ENCODE data around the gene EPHB1. TPM values are rescaled to one million over a fixed set of nuclear protein-coding genes. Genes with fewer than 3 reads are reported as not detected.

EPHB1 gene
- total and polyA plus RNA-seq, 4 donors: 0.23 to 1.7 (median 0.52) TPM

- Histone ChIP-seq H3K4me1 (ENCODE audit: control insufficient read depth in 4 of 4, insufficient read depth in 4 of 4, low read length in 3 of 4) (no peaks in the 10 kb centered on the region), H3K9me3 (ENCODE audit: control insufficient read depth in 4 of 4, low read length in 3 of 4) (peaks cover 0 to 2% (median 0%) of the 10 kb centered on the region in 4 donors), H3K4me3 (ENCODE audit: low read depth in 1 of 3, low read length in 3 of 3) (no peak overlapping the region), H3K27ac (ENCODE audit: low read depth in 1 of 2, low read length in 2 of 2) (no peak overlapping the region), H3K9ac (ENCODE audit: low read depth in 1 of 2, low read length in 2 of 2) (no peak overlapping the region), H3K27me3 (ENCODE audit: control insufficient read depth in 4 of 4, insufficient read depth in 4 of 4, low read length in 3 of 4) (no peaks in the 10 kb centered on the region), H3K36me3 (ENCODE audit: control insufficient read depth in 4 of 4, insufficient read depth in 3 of 4, low read depth in 1 of 4, low read length in 3 of 4) (no peaks in the 10 kb centered on the region)
- DNase-seq (ENCODE audit: low spot score): no peak
- WGBS: 80% methylated on average over 5 of the region's 5 CpGs
- TF ChIP-seq HNF4A (conservative IDR thresholded peaks at IDR 0.05): no peak
- TF ChIP-seq RAD21 (IDR thresholded peaks at IDR 0.05): no peak
- no peak for TF ChIP-seq HNF4G (IDR thresholded peaks at IDR 0.05)
- no peak for TF ChIP-seq YY1 (IDR thresholded peaks at IDR 0.05)
- TF ChIP-seq FOXA1 (IDR thresholded peaks at IDR 0.05): no peak
- TF ChIP-seq REST (IDR thresholded peaks at IDR 0.05): no peak
- TF ChIP-seq, protein P1, sequence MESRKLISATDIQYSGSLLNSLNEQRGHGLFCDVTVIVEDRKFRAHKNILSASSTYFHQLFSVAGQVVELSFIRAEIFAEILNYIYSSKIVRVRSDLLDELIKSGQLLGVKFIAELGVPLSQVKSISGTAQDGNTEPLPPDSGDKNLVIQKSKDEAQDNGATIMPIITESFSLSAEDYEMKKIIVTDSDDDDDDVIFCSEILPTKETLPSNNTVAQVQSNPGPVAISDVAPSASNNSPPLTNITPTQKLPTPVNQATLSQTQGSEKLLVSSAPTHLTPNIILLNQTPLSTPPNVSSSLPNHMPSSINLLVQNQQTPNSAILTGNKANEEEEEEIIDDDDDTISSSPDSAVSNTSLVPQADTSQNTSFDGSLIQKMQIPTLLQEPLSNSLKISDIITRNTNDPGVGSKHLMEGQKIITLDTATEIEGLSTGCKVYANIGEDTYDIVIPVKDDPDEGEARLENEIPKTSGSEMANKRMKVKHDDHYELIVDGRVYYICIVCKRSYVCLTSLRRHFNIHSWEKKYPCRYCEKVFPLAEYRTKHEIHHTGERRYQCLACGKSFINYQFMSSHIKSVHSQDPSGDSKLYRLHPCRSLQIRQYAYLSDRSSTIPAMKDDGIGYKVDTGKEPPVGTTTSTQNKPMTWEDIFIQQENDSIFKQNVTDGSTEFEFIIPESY (IDR thresholded peaks at IDR 0.05): no peak
- no peak for TF ChIP-seq FOXA2 (IDR thresholded peaks at IDR 0.05)
- no peak for TF ChIP-seq MAX (IDR thresholded peaks at IDR 0.05)
- TF ChIP-seq EGR1 (IDR thresholded peaks at IDR 0.05; ENCODE audit: low read depth in 2 of 2): no peak
- TF ChIP-seq, protein P2, sequence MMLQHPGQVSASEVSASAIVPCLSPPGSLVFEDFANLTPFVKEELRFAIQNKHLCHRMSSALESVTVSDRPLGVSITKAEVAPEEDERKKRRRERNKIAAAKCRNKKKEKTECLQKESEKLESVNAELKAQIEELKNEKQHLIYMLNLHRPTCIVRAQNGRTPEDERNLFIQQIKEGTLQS (IDR thresholded peaks at IDR 0.05): no peak
- TF ChIP-seq, protein P3, sequence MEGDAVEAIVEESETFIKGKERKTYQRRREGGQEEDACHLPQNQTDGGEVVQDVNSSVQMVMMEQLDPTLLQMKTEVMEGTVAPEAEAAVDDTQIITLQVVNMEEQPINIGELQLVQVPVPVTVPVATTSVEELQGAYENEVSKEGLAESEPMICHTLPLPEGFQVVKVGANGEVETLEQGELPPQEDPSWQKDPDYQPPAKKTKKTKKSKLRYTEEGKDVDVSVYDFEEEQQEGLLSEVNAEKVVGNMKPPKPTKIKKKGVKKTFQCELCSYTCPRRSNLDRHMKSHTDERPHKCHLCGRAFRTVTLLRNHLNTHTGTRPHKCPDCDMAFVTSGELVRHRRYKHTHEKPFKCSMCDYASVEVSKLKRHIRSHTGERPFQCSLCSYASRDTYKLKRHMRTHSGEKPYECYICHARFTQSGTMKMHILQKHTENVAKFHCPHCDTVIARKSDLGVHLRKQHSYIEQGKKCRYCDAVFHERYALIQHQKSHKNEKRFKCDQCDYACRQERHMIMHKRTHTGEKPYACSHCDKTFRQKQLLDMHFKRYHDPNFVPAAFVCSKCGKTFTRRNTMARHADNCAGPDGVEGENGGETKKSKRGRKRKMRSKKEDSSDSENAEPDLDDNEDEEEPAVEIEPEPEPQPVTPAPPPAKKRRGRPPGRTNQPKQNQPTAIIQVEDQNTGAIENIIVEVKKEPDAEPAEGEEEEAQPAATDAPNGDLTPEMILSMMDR (IDR thresholded peaks at IDR 0.05; ENCODE audit: low read depth, low read length, missing input control): no peak
- TF ChIP-seq SP1 (IDR thresholded peaks at IDR 0.05): no peak
- TF ChIP-seq JUND (IDR thresholded peaks at IDR 0.05): no peak
- TF ChIP-seq NR2F2 (IDR thresholded peaks at IDR 0.05): no peak
Measured at GRCh38 chr3:134877788-134878187, 82.7 kb downstream of the EPHB1 start.

- Histone ChIP-seq H3K9ac (ENCODE audit: low read depth in 1 of 2, low read length in 2 of 2) (no peak overlapping the region), H3K27me3 (ENCODE audit: control insufficient read depth in 4 of 4, insufficient read depth in 4 of 4, low read length in 3 of 4) (no peaks in the 10 kb centered on the region), H3K9me3 (ENCODE audit: control insufficient read depth in 4 of 4, low read length in 3 of 4) (no peaks in the 10 kb centered on the region), H3K4me1 (ENCODE audit: control insufficient read depth in 4 of 4, insufficient read depth in 4 of 4, low read length in 3 of 4) (no peaks in the 10 kb centered on the region), H3K27ac (ENCODE audit: low read depth in 1 of 2, low read length in 2 of 2) (no peak overlapping the region), H3K36me3 (ENCODE audit: control insufficient read depth in 4 of 4, insufficient read depth in 3 of 4, low read depth in 1 of 4, low read length in 3 of 4) (no peaks in the 10 kb centered on the region), H3K4me3 (ENCODE audit: low read depth in 1 of 3, low read length in 3 of 3) (no peak overlapping the region)
- no peak for DNase-seq (ENCODE audit: low spot score)
- WGBS: 40% methylated on average over 1 of the region's 1 CpG
- TF ChIP-seq RXRA (IDR thresholded peaks at IDR 0.05) (no peak), REST (IDR thresholded peaks at IDR 0.05) (no peak), TAF1 (conservative IDR thresholded peaks at IDR 0.05) (no peak), HNF4G (IDR thresholded peaks at IDR 0.05) (no peak), NR2F2 (IDR thresholded peaks at IDR 0.05) (no peak), FOXA2 (IDR thresholded peaks at IDR 0.05) (no peak), EGR1 (IDR thresholded peaks at IDR 0.05; ENCODE audit: low read depth in 2 of 2) (no peak), JUND (IDR thresholded peaks at IDR 0.05) (no peak), MAX (IDR thresholded peaks at IDR 0.05) (no peak), RAD21 (IDR thresholded peaks at IDR 0.05) (no peak), SP1 (IDR thresholded peaks at IDR 0.05) (no peak)
- TF ChIP-seq, protein P1 (IDR thresholded peaks at IDR 0.05): no peak
- TF ChIP-seq, protein P2 (IDR thresholded peaks at IDR 0.05): no peak
Measured at GRCh38 chr3:134879990-134880389, 84.9 kb downstream of the EPHB1 start.
